IMR-90 (cell line): ENCODE data around the gene IL16. TPM values are rescaled to one million over a fixed set of nuclear protein-coding genes. Genes with fewer than 3 reads are reported as not detected.

Experiments
- ATAC-seq: fragments of 200-7000 bp; cut with Tn5 transposase; 2 replicates; pipeline ENCODE4 v1.9.1; 2020; ENCODE audit warnings: low read depth, mild to moderate bottlenecking, moderate library complexity
- BruUV-seq: library from RNA; stranded (reverse); fragments of 400-500 nt; replicated peaks from 2 replicates; lab custom pipeline; 2021; lab: Mats Ljungman, UMichigan
- CTCF ChIA-PET: fragments of 300-600 bp; formaldehyde crosslinking; extraction: SDS; loops from one replicate; lab custom pipeline; 2021; ENCODE audit warnings: antibody characterized with exemption; lab: Yijun Ruan, JAX
- POLR2A ChIA-PET: fragments of 300-600 bp; sonication (Branson Sonifier 250); formaldehyde crosslinking; loops from one replicate; lab custom pipeline; 2022; ENCODE audit warnings: antibody characterized with exemption; ENCODE audit not compliant: unreplicated experiment; lab: Charles Lee
- DNase-seq: peaks from one replicate; pipeline ENCODE4 v3.0.0; 2013
- H2AFZ ChIP-seq: replicated peaks from 2 replicates; pipeline ENCODE3; 2013; ENCODE audit warnings: low read length, mild to moderate bottlenecking; ENCODE audit not compliant: poor library complexity
- H2AK5ac ChIP-seq: 2 replicates; pipeline ENCODE4 v1.6.1; 2013; ENCODE audit warnings: low read depth, low read length, inconsistent platforms
- H2AK9ac ChIP-seq: replicated peaks from 2 replicates; pipeline ENCODE3; 2013; ENCODE audit warnings: mild to moderate bottlenecking, low read depth, low read length, moderate library complexity; ENCODE audit not compliant: poor library complexity
- H2BK120ac ChIP-seq: 2 replicates; pipeline ENCODE4 v1.6.1; 2013; ENCODE audit warnings: low read depth, low read length, inconsistent platforms
- H2BK15ac ChIP-seq: 3 replicates; pipeline ENCODE4 v1.6.1; 2013; ENCODE audit warnings: low read depth, low read length, inconsistent platforms
- H2BK20ac ChIP-seq: 2 replicates; pipeline ENCODE4 v1.6.1; 2013; ENCODE audit warnings: low read depth, mild to moderate bottlenecking, inconsistent platforms, low read length, moderate library complexity
- H2BK5ac ChIP-seq: 2 replicates; pipeline ENCODE4 v1.6.1; 2013; ENCODE audit warnings: mild to moderate bottlenecking, low read depth, low read length, inconsistent platforms; ENCODE audit not compliant: poor library complexity, severe bottlenecking
- H3K14ac ChIP-seq: replicated peaks from 2 replicates; pipeline ENCODE4 v1.6.1; 2013; ENCODE audit warnings: low read depth, low read length, inconsistent platforms
- H3K18ac ChIP-seq: 2 replicates; pipeline ENCODE4 v1.6.1; 2013; ENCODE audit warnings: low read depth, low read length, control low read depth
- H3K23ac ChIP-seq: 2 replicates; pipeline ENCODE4 v1.6.1; 2013; ENCODE audit warnings: low read depth, low read length, inconsistent platforms
- H3K27ac ChIP-seq: 2 replicates; pipeline ENCODE4 v1.5.1; 2013; ENCODE audit warnings: mild to moderate bottlenecking, control low read depth, low read length; ENCODE audit not compliant: insufficient read depth
- H3K27me3 ChIP-seq: 2 replicates; pipeline ENCODE4 v1.6.1; 2013; ENCODE audit warnings: low read length; ENCODE audit not compliant: control insufficient read depth, insufficient read depth
- H3K36me3 ChIP-seq: 2 replicates; pipeline ENCODE4 v1.6.1; 2013; ENCODE audit warnings: low read length, mixed read lengths; ENCODE audit not compliant: control insufficient read depth, insufficient read depth
- H3K4ac ChIP-seq: 2 replicates; pipeline ENCODE4 v1.6.1; 2013; ENCODE audit warnings: low read depth, low read length, inconsistent platforms
- H3K4me1 ChIP-seq: 2 replicates; pipeline ENCODE4 v1.6.1; 2013; ENCODE audit warnings: low read length, mixed read lengths; ENCODE audit not compliant: control insufficient read depth, insufficient read depth
- H3K4me2 ChIP-seq: 2 replicates; pipeline ENCODE4 v1.6.1; 2013; ENCODE audit warnings: low read depth, mild to moderate bottlenecking, control low read depth, low read length, moderate library complexity
- H3K4me3 ChIP-seq: 2 replicates; pipeline ENCODE4 v1.5.1; 2013; ENCODE audit warnings: low read depth, mild to moderate bottlenecking, control low read depth, low read length, moderate library complexity; ENCODE audit not compliant: insufficient read depth
- H3K56ac ChIP-seq: 2 replicates; pipeline ENCODE4 v1.6.1; 2013; ENCODE audit warnings: low read length, inconsistent platforms; ENCODE audit not compliant: insufficient read depth; ENCODE audit errors: extremely low read depth
- H3K79me1 ChIP-seq, 2 experiments: 2 replicates each; pipeline ENCODE4 v1.6.1; 2013; ENCODE audit warnings: low read length in 2 of 2, inconsistent platforms in 1 of 2, low read depth in 1 of 2
- H3K9ac ChIP-seq: 2 replicates; pipeline ENCODE4 v1.6.1; 2013; ENCODE audit warnings: low read depth, low read length, control low read depth
- H3K9me1 ChIP-seq: 2 replicates; pipeline ENCODE4 v1.6.1; 2013; ENCODE audit warnings: low read length, inconsistent platforms; ENCODE audit not compliant: insufficient read depth
- H3K9me3 ChIP-seq: 2 replicates; pipeline ENCODE4 v1.6.1; 2013; ENCODE audit warnings: low read length; ENCODE audit not compliant: control insufficient read depth, insufficient read depth
- H4K20me1 ChIP-seq: 2 replicates; pipeline ENCODE4 v1.6.1; 2013; ENCODE audit warnings: low read length, inconsistent platforms; ENCODE audit not compliant: insufficient read depth
- H4K5ac ChIP-seq: 2 replicates; pipeline ENCODE4 v1.6.1; 2013; ENCODE audit warnings: mild to moderate bottlenecking, low read depth, low read length, control low read depth
- H4K8ac ChIP-seq, 2 experiments: 2 replicates each; pipeline ENCODE4 v1.6.1; 2013; ENCODE audit warnings: low read depth in 2 of 2, low read length in 2 of 2, control low read depth in 1 of 2, inconsistent platforms in 1 of 2
- H4K91ac ChIP-seq: 2 replicates; pipeline ENCODE4 v1.6.1; 2013; ENCODE audit warnings: low read depth, low read length, inconsistent platforms; ENCODE audit not compliant: insufficient read depth
- CEBPB ChIP-seq: IDR thresholded peaks from 2 replicates; pipeline ENCODE4 v1.6.1; 2012; ENCODE audit warnings: low read depth, low read length, improper control_type of control experiment
- CHD1 ChIP-seq: IDR thresholded peaks from 2 replicates; pipeline ENCODE4 v1.6.1; 2012; ENCODE audit warnings: low read depth, low read length, improper control_type of control experiment
- MAFK ChIP-seq: IDR thresholded peaks from 2 replicates; pipeline ENCODE4 v1.6.1; 2012; ENCODE audit warnings: low read depth, low read length, improper control_type of control experiment
- MAZ ChIP-seq: IDR thresholded peaks from 2 replicates; pipeline ENCODE4 v1.6.1; 2012; ENCODE audit warnings: low read depth, mild to moderate bottlenecking, low read length, improper control_type of control experiment, moderate library complexity, borderline replicate concordance
- MXI1 ChIP-seq: IDR thresholded peaks from 2 replicates; pipeline ENCODE4 v1.6.1; 2012; ENCODE audit warnings: low read depth, mild to moderate bottlenecking, low read length, moderate library complexity, borderline replicate concordance
- NFE2L2 ChIP-seq: fragments of 150-350 bp; IDR thresholded peaks from 2 replicates; pipeline ENCODE4 v1.6.1; 2016; ENCODE audit warnings: low read depth, mild to moderate bottlenecking, low read length
- RAD21 ChIP-seq: IDR thresholded peaks from 2 replicates; pipeline ENCODE4 v1.6.1; 2012; ENCODE audit warnings: low read length, improper control_type of control experiment
- SMC3 ChIP-seq: fragments of 150-350 bp; IDR thresholded peaks from 2 replicates; pipeline ENCODE4 v1.6.1; 2016; ENCODE audit warnings: low read depth, mild to moderate bottlenecking, antibody characterized with exemption, low read length, moderate library complexity
- WGBS, 2 experiments: methylation state at CpG; one replicate each; pipeline versions ENCODE4 v1.1.5 to v1.1.7; 2013; ENCODE audit warnings: missing lambda C conversion rate in 2 of 2; ENCODE audit not compliant: insufficient read length in 1 of 2; ENCODE audit errors: extremely low coverage in 2 of 2; 5-methylcytosine and 5-hydroxymethylcytosine counted together
- dilution Hi-C: fragments of 300-500 bp; cut with HindIII; formaldehyde crosslinking; loops from one replicate; pipeline ENCODE4 v1.14.3; 2018; ENCODE audit warnings: low sequenced_read_pairs; ENCODE audit not compliant: unreplicated experiment
- in situ Hi-C: fragments of 300-500 bp; cut with MboI; formaldehyde crosslinking; loops from 3 replicates; pipeline ENCODE4 v1.14.3; 2019; ENCODE audit warnings: low sequenced_read_pairs, inconsistent platforms, mixed read lengths
- intact Hi-C: fragments of 100-400 bp; cut with micrococcal nuclease; formaldehyde crosslinking; loops from 2 replicates; pipeline ENCODE4 v1.10.0; 2022
- polyA plus RNA-seq, 3 experiments: library from polyadenylated mRNA; depleted of rRNA; stranded (reverse); fragments of >200 nt; gene quantifications; 2 replicates each; pipeline ENCODE4 v1.2.3, GENCODE V29; 2012; ENCODE audit warnings: low replicate concordance in 1 of 3
- total RNA-seq: library from RNA; depleted of rRNA; stranded (reverse); fragments of >200 nt; gene quantifications from 2 replicates; pipeline ENCODE4 v1.2.3, GENCODE V29; 2012
- TF ChIP-seq, protein P1 (sequence below): fragments of 150-350 bp; IDR thresholded peaks from 2 replicates; pipeline ENCODE4 v1.6.1; 2016; ENCODE audit warnings: low read depth, mild to moderate bottlenecking, low read length, moderate library complexity, borderline replicate concordance
- TF ChIP-seq, protein P2 (sequence below): fragments of 150-350 bp; IDR thresholded peaks from 2 replicates; pipeline ENCODE4 v1.6.1; 2017; ENCODE audit warnings: mild to moderate bottlenecking, antibody characterized with exemption, low read length, low read depth

The IL16 gene
- total and polyA plus RNA-seq, 2 of the 4 experiments (the other 2 are of a cell fraction) = 0.18 to 0.27 TPM

DNA sequence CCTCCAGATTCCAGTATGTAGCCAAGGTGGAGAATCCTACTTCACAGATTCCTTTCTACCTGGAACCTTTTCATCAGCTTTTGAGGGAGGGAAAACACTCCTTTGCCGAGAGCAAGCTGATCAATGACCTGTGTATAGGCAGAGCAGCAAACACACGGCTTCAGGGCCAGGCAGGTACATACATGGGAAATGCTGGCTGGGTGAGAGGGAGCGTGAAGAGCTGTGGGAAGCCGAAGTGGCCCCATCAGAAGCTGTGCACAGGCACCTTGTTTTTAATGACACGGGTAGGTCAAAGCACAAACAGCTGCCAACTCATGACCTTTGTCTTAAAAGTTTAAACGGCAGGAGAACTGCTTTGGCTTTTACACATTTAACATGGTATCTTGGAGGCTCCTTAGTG lies 101.9 kb downstream of the IL16 start:
- H2BK5ac ChIP-seq = no peak overlapping the region
- no peak for ATAC-seq
- no peak overlapping the region for H2BK120ac ChIP-seq
- no peaks in the 10 kb centered on the region for H3K4me1 ChIP-seq
- no peak overlapping the region for H2BK20ac ChIP-seq
- TF ChIP-seq, protein P1, sequence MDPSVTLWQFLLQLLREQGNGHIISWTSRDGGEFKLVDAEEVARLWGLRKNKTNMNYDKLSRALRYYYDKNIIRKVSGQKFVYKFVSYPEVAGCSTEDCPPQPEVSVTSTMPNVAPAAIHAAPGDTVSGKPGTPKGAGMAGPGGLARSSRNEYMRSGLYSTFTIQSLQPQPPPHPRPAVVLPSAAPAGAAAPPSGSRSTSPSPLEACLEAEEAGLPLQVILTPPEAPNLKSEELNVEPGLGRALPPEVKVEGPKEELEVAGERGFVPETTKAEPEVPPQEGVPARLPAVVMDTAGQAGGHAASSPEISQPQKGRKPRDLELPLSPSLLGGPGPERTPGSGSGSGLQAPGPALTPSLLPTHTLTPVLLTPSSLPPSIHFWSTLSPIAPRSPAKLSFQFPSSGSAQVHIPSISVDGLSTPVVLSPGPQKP = no peak
- TF ChIP-seq CEBPB = no peak
- no peak for TF ChIP-seq MAFK
- TF ChIP-seq MXI1 = no peak
- TF ChIP-seq MAZ = no peak
- no peak for TF ChIP-seq NFE2L2
- no peak for TF ChIP-seq SMC3
- no peak for TF ChIP-seq RAD21
- TF ChIP-seq, protein P2, sequence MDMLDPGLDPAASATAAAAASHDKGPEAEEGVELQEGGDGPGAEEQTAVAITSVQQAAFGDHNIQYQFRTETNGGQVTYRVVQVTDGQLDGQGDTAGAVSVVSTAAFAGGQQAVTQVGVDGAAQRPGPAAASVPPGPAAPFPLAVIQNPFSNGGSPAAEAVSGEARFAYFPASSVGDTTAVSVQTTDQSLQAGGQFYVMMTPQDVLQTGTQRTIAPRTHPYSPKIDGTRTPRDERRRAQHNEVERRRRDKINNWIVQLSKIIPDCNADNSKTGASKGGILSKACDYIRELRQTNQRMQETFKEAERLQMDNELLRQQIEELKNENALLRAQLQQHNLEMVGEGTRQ = no peak
- TF ChIP-seq CHD1 = no peak
- no peak for DNase-seq
- H3K4ac ChIP-seq = no peak overlapping the region
- no peak overlapping the region for H3K4me2 ChIP-seq
- no peaks in the 10 kb centered on the region for H3K79me1 ChIP-seq
- H3K14ac ChIP-seq = no peak overlapping the region
- no peak overlapping the region for H2AK5ac ChIP-seq
- BruUV-seq = no TSS peak
- POLR2A ChIA-PET = no interaction called here
- intact Hi-C loops (no loop called here), in situ Hi-C loops (no loop called here), dilution Hi-C loops (no loop called here)
- H4K20me1 ChIP-seq = no peaks in the 10 kb centered on the region
- WGBS, 2 experiments = 69% methylated on average over 3 of the region's 6 CpGs; no CpG with 5 or more reads in 1 of the 2 experiments
- peaks cover 23% of the 10 kb centered on the region; the same call in 1 of the 2 replicates for H3K36me3 ChIP-seq
- H3K23ac ChIP-seq = no peak overlapping the region
- H3K4me3 ChIP-seq = no peak overlapping the region
- H4K5ac ChIP-seq = no peak overlapping the region
- H3K9ac ChIP-seq = no peak overlapping the region
- no peak overlapping the region for H4K8ac ChIP-seq
- CTCF ChIA-PET = no interaction called here
- H3K27me3 ChIP-seq = no peaks in the 10 kb centered on the region
- H3K18ac ChIP-seq = no peak overlapping the region
- no peak overlapping the region for H4K91ac ChIP-seq
- no peak overlapping the region for H2AK9ac ChIP-seq
- peaks cover 12% of the 10 kb centered on the region for H3K9me1 ChIP-seq
- H3K27ac ChIP-seq = no peak overlapping the region
- H3K56ac ChIP-seq = no peak overlapping the region
- H2BK15ac ChIP-seq = no peak overlapping the region
- H2AFZ ChIP-seq = no peak overlapping the region
- no peaks in the 10 kb centered on the region for H3K9me3 ChIP-seq
